GM19455 (cell line): Measurements from ENCODE around the gene ANXA4.

Experiments
- ATAC-seq: cut with Tn5 transposase; IDR thresholded peaks from one replicate; pipeline ENCODE4 v1.9.1; 2021; ENCODE audit not compliant: unreplicated experiment

ANXA4 gene

GRCh38 chr2:69837533-69837932 is 95.6 kb downstream of the ANXA4 start:
- no peak for ATAC-seq

- no peak for ATAC-seq
These were observed 102.1 kb downstream of the ANXA4 start for GRCh38 chr2:69843993-69844392.

- no peak for ATAC-seq
These were observed 102.6 kb downstream of the ANXA4 start for GRCh38 chr2:69844560-69844959.

- ATAC-seq = no peak
These were observed 104.5 kb downstream of the ANXA4 start for GRCh38 chr2:69846182-69847067.

GRCh38 chr2:69847068-69847828 is 105.3 kb downstream of the ANXA4 start:
- ATAC-seq = no peak

- ATAC-seq = no peak
These were observed 106.4 kb downstream of the ANXA4 start for GRCh38 chr2:69848186-69848790.

- ATAC-seq = no peak
These were observed 116.3 kb downstream of the ANXA4 start for GRCh38 chr2:69858261-69858660.

GRCh38 chr2:69863298-69863697 is 121.4 kb downstream of the ANXA4 start:
- ATAC-seq = no peak
